ENCODE results near the gene PIP4K2B.

PIP4K2B gene

DNA sequence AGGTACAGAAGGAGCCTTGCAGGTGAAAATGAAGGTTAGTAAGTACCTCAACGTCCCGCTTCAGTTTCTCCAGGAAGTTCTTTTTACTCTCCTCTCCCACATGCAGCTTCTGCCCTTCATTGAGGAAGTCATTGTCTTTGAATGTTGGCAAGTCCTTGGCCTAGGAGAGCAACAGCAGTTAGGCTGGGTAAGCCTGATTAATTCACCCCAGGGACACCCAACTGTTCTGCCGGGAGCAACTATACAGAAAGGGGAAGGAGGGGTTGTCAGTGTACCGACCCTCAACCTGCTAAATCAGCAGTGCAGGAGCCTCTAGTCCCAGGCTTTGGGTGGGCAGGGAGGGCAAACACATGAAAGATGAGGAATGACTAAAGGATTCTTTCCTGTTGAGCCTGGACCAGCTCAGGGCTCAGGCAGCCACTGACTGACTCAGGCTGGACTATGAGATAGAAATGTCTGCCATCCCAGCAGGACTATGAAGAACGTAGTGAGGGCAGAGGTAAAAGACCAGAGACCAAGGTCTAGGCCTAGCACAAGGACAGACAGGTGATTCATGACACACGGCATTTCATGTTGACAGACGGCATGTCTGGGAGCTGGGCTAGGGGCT, 21.6 kb downstream of the PIP4K2B start:
- H3K27ac ChIP-seq (ENCODE audit: low read length, poor library complexity, severe bottlenecking) = no peak overlapping the region
- H4K91ac ChIP-seq (ENCODE audit: low read length) = no peak overlapping the region
- no peak overlapping the region for H3K4me2 ChIP-seq (ENCODE audit: low read length, poor library complexity, severe bottlenecking)
- no peaks in the 10 kb centered on the region for H3K9me3 ChIP-seq (ENCODE audit: control insufficient read depth, low read length)
- no peak overlapping the region for H3K14ac ChIP-seq (ENCODE audit: low read length in 2 of 2)
- H2BK12ac ChIP-seq (ENCODE audit: low read length in 2 of 2) = no peak overlapping the region
- H3K23ac ChIP-seq (ENCODE audit: low read length in 2 of 2) = no peak overlapping the region
- no peak overlapping the region for H3K18ac ChIP-seq (ENCODE audit: low read depth in 1 of 2, low read length in 2 of 2)
- no peak for DNase-seq
- no peak overlapping the region for H2BK120ac ChIP-seq (ENCODE audit: low read depth, low read length)
- H4K8ac ChIP-seq (ENCODE audit: low read length) = no peak overlapping the region
- peaks cover 30% of the 10 kb centered on the region for H3K79me1 ChIP-seq (replicated peaks; ENCODE audit: low read length, poor library complexity, severe bottlenecking)
- no peaks in the 10 kb centered on the region for H3K4me1 ChIP-seq (ENCODE audit: control insufficient read depth, insufficient read depth, low read depth, low read length)
- peaks cover 84 to 95% of the 10 kb centered on the region in 2 experiments for H3K36me3 ChIP-seq (ENCODE audit: control insufficient read depth in 1 of 2, insufficient read depth in 2 of 2, low read depth in 1 of 2, low read length in 2 of 2)
- 92% methylated on average over 7 of the region's 7 CpGs for WGBS
- H2AK5ac ChIP-seq (ENCODE audit: low read length, severe bottlenecking) = no peak overlapping the region
- no peak overlapping the region for H2AFZ ChIP-seq (ENCODE audit: low read depth, low read length)
- H2BK15ac ChIP-seq (ENCODE audit: low read depth, poor library complexity, severe bottlenecking) = no peak overlapping the region
- no peaks in the 10 kb centered on the region for H3K27me3 ChIP-seq (ENCODE audit: control insufficient read depth in 1 of 2, insufficient read depth in 1 of 2, low read length in 2 of 2)
- H3K9ac ChIP-seq (ENCODE audit: low read length) = peak overlapping the region; percentile 37
- H3K4me3 ChIP-seq (ENCODE audit: insufficient read depth in 1 of 2, low read depth in 1 of 2, low read length in 2 of 2) = no peak overlapping the region
- no peak overlapping the region for H3K4ac ChIP-seq (ENCODE audit: low read depth in 1 of 2, low read length in 2 of 2)
- H2BK5ac ChIP-seq (ENCODE audit: low read depth, low read length, poor library complexity, severe bottlenecking) = no peak overlapping the region

DNA sequence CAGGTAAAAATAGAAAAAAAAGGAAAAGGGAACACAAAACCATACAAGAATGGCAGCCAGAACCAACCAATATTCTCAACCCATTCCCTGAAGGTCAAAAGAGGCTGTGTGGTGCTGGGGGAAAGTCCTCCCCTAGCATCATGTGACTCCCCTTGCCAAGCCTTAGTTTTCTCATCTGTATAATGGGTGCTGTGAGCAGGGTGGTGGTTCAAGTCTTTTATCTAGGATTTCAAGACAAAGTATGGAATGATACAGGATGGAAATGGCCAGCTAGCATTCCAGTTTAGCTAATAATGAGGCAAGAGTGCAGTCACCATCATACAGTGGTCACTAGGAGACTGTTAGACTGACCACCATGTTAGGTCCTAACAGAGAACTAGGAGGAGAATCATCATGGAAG, 26.1 kb downstream of the PIP4K2B start:
- Histone ChIP-seq H3K14ac (ENCODE audit: low read length in 2 of 2) (no peak overlapping the region), H2BK15ac (ENCODE audit: low read depth, poor library complexity, severe bottlenecking) (no peak overlapping the region), H3K36me3 (ENCODE audit: control insufficient read depth in 1 of 2, insufficient read depth in 2 of 2, low read depth in 1 of 2, low read length in 2 of 2) (peaks cover 75 to 95% of the 10 kb centered on the region in 2 experiments), H3K4me1 (ENCODE audit: control insufficient read depth, insufficient read depth, low read depth, low read length) (no peaks in the 10 kb centered on the region), H3K9me3 (ENCODE audit: control insufficient read depth, low read length) (no peaks in the 10 kb centered on the region), H2BK120ac (ENCODE audit: low read depth, low read length) (no peak overlapping the region), H2BK12ac (ENCODE audit: low read length in 2 of 2) (no peak overlapping the region), H3K23ac (ENCODE audit: low read length in 2 of 2) (no peak overlapping the region), H4K91ac (ENCODE audit: low read length) (no peak overlapping the region), H4K8ac (ENCODE audit: low read length) (no peak overlapping the region), H3K4me2 (ENCODE audit: low read length, poor library complexity, severe bottlenecking) (no peak overlapping the region), H3K9ac (ENCODE audit: low read length) (no peak overlapping the region), H2BK5ac (ENCODE audit: low read depth, low read length, poor library complexity, severe bottlenecking) (no peak overlapping the region), H2AK5ac (ENCODE audit: low read length, severe bottlenecking) (no peak overlapping the region), H3K4ac (ENCODE audit: low read depth in 1 of 2, low read length in 2 of 2) (no peak overlapping the region), H3K27ac (ENCODE audit: low read length, poor library complexity, severe bottlenecking) (no peak overlapping the region), H3K27me3 (ENCODE audit: control insufficient read depth in 1 of 2, insufficient read depth in 1 of 2, low read length in 2 of 2) (no peaks in the 10 kb centered on the region), H3K18ac (ENCODE audit: low read depth in 1 of 2, low read length in 2 of 2) (no peak overlapping the region), H2AFZ (ENCODE audit: low read depth, low read length) (no peak overlapping the region), H3K4me3 (ENCODE audit: insufficient read depth in 1 of 2, low read depth in 1 of 2, low read length in 2 of 2) (no peak overlapping the region), H3K79me1 (replicated peaks; ENCODE audit: low read length, poor library complexity, severe bottlenecking) (peaks cover 15% of the 10 kb centered on the region)
- no peak for DNase-seq

DNA sequence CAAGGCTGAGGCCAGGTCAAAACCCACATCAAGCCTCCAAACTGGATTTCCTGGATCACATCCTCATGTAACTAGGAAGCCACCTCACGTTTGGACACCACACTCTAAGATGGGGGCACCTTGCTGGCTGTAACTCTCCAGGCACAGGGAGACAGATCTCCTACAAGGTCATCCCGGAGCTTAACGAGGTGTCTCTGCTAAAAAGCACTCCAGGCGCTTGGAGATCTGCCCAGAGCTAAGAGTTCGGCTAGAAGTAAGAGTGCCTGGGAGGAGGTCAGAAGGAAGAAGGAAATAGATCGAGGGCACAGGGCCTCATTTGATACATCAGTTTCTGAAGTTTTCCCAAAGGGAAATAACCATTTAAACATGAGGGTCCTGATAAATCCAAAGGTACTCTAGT, 30.9 kb downstream of the PIP4K2B start:
- H3K27me3 ChIP-seq (ENCODE audit: control insufficient read depth in 1 of 2, insufficient read depth in 1 of 2, low read length in 2 of 2) = no peaks in the 10 kb centered on the region
- 94% methylated on average over 6 of the region's 6 CpGs for WGBS
- no peak overlapping the region for H2AFZ ChIP-seq (ENCODE audit: low read depth, low read length)
- H2AK5ac ChIP-seq (ENCODE audit: low read length, severe bottlenecking) = no peak overlapping the region
- no peaks in the 10 kb centered on the region for H3K9me3 ChIP-seq (ENCODE audit: control insufficient read depth, low read length)
- no peaks in the 10 kb centered on the region for H3K4me1 ChIP-seq (ENCODE audit: control insufficient read depth, insufficient read depth, low read depth, low read length)
- no peak overlapping the region for H2BK12ac ChIP-seq (ENCODE audit: low read length in 2 of 2)
- H3K18ac ChIP-seq (ENCODE audit: low read depth in 1 of 2, low read length in 2 of 2) = no peak overlapping the region
- no peak overlapping the region for H3K27ac ChIP-seq (ENCODE audit: low read length, poor library complexity, severe bottlenecking)
- DNase-seq = no peak
- H4K8ac ChIP-seq (ENCODE audit: low read length) = no peak overlapping the region
- H3K4me2 ChIP-seq (ENCODE audit: low read length, poor library complexity, severe bottlenecking) = no peak overlapping the region
- H3K23ac ChIP-seq (ENCODE audit: low read length in 2 of 2) = no peak overlapping the region
- H3K4ac ChIP-seq (ENCODE audit: low read depth in 1 of 2, low read length in 2 of 2) = no peak overlapping the region
- H3K79me1 ChIP-seq (replicated peaks; ENCODE audit: low read length, poor library complexity, severe bottlenecking) = peaks cover 20% of the 10 kb centered on the region
- no peak overlapping the region for H2BK120ac ChIP-seq (ENCODE audit: low read depth, low read length)
- H2BK15ac ChIP-seq (ENCODE audit: low read depth, poor library complexity, severe bottlenecking) = no peak overlapping the region
- H3K36me3 ChIP-seq (ENCODE audit: control insufficient read depth in 1 of 2, insufficient read depth in 2 of 2, low read depth in 1 of 2, low read length in 2 of 2) = peaks cover 77 to 98% of the 10 kb centered on the region in 2 experiments
- no peak overlapping the region for H2BK5ac ChIP-seq (ENCODE audit: low read depth, low read length, poor library complexity, severe bottlenecking)
- no peak overlapping the region for H3K4me3 ChIP-seq (ENCODE audit: insufficient read depth in 1 of 2, low read depth in 1 of 2, low read length in 2 of 2)
- no peak overlapping the region for H3K14ac ChIP-seq (ENCODE audit: low read length in 2 of 2)
- H3K9ac ChIP-seq (ENCODE audit: low read length) = no peak overlapping the region
- H4K91ac ChIP-seq (ENCODE audit: low read length) = no peak overlapping the region

DNA sequence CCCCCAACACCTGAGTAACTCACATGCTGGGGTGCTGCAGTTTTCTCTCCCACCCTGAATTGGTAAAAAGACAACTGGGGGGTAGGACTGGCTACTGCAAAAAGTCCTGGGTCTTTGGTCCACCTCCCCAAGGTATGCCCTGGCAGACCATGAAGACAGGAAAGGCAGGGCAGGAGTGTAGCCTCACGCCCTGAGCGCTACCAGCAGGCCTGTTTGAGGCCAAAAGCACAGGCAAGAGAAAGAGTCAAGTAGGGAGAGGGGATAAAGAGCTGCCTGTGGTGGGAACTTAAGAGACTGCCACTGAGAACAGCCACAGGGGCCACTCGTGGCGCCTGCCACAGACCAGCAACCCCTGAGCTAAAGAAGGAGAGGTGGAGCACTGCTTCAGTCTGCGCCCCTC, 33.0 kb downstream of the PIP4K2B start:
- H3K27ac ChIP-seq (ENCODE audit: low read length, poor library complexity, severe bottlenecking) = no peak overlapping the region
- peaks cover 24% of the 10 kb centered on the region for H3K79me1 ChIP-seq (replicated peaks; ENCODE audit: low read length, poor library complexity, severe bottlenecking)
- no peak overlapping the region for H3K23ac ChIP-seq (ENCODE audit: low read length in 2 of 2)
- H3K4ac ChIP-seq (ENCODE audit: low read depth in 1 of 2, low read length in 2 of 2) = no peak overlapping the region
- no peak overlapping the region for H2BK12ac ChIP-seq (ENCODE audit: low read length in 2 of 2)
- no peaks in the 10 kb centered on the region for H3K4me1 ChIP-seq (ENCODE audit: control insufficient read depth, insufficient read depth, low read depth, low read length)
- H3K4me2 ChIP-seq (ENCODE audit: low read length, poor library complexity, severe bottlenecking) = no peak overlapping the region
- no peak overlapping the region for H3K4me3 ChIP-seq (ENCODE audit: insufficient read depth in 1 of 2, low read depth in 1 of 2, low read length in 2 of 2)
- H3K18ac ChIP-seq (ENCODE audit: low read depth in 1 of 2, low read length in 2 of 2) = no peak overlapping the region
- no peak overlapping the region for H3K14ac ChIP-seq (ENCODE audit: low read length in 2 of 2)
- H2BK15ac ChIP-seq (ENCODE audit: low read depth, poor library complexity, severe bottlenecking) = no peak overlapping the region
- no peaks in the 10 kb centered on the region for H3K9me3 ChIP-seq (ENCODE audit: control insufficient read depth, low read length)
- DNase-seq = no peak
- no peak overlapping the region for H2BK5ac ChIP-seq (ENCODE audit: low read depth, low read length, poor library complexity, severe bottlenecking)
- H3K9ac ChIP-seq (ENCODE audit: low read length) = no peak overlapping the region
- peaks cover 80 to 96% of the 10 kb centered on the region in 2 experiments for H3K36me3 ChIP-seq (ENCODE audit: control insufficient read depth in 1 of 2, insufficient read depth in 2 of 2, low read depth in 1 of 2, low read length in 2 of 2)
- H3K27me3 ChIP-seq (ENCODE audit: control insufficient read depth in 1 of 2, insufficient read depth in 1 of 2, low read length in 2 of 2) = no peaks in the 10 kb centered on the region
- H2AFZ ChIP-seq (ENCODE audit: low read depth, low read length) = no peak overlapping the region
- H4K91ac ChIP-seq (ENCODE audit: low read length) = no peak overlapping the region
- no peak overlapping the region for H2AK5ac ChIP-seq (ENCODE audit: low read length, severe bottlenecking)
- H2BK120ac ChIP-seq (ENCODE audit: low read depth, low read length) = no peak overlapping the region
- no peak overlapping the region for H4K8ac ChIP-seq (ENCODE audit: low read length)
- 97% methylated on average over 5 of the region's 5 CpGs for WGBS

Measured in mesenchymal stem cell (in vitro differentiated cells and primary cell).